ENCODE results near the gene PATL2.

DNA sequence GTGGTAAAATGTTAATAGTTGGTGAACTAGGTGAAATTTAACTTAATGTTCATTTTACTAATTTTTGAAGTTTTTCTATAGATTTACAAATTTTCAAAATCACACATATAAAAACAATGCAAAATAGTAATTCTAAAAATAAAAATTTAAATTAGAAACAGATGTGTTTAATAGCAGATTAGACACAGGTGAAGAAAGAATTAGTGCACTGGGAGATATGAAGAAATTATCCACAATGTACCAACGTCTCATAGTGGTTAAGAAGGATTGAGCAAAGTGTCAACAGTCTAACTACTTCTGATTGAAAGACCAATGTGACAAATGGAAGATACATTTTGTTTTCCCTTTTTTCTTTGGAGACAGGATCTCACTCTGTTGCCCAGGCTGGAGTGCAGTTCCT, 74.1 kb downstream of the PATL2 start:
- TF ChIP-seq, protein P1, sequence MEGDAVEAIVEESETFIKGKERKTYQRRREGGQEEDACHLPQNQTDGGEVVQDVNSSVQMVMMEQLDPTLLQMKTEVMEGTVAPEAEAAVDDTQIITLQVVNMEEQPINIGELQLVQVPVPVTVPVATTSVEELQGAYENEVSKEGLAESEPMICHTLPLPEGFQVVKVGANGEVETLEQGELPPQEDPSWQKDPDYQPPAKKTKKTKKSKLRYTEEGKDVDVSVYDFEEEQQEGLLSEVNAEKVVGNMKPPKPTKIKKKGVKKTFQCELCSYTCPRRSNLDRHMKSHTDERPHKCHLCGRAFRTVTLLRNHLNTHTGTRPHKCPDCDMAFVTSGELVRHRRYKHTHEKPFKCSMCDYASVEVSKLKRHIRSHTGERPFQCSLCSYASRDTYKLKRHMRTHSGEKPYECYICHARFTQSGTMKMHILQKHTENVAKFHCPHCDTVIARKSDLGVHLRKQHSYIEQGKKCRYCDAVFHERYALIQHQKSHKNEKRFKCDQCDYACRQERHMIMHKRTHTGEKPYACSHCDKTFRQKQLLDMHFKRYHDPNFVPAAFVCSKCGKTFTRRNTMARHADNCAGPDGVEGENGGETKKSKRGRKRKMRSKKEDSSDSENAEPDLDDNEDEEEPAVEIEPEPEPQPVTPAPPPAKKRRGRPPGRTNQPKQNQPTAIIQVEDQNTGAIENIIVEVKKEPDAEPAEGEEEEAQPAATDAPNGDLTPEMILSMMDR (IDR thresholded peaks at IDR 0.05; ENCODE audit: insufficient read depth, low read length) = no peak
- TF ChIP-seq POLR2AphosphoS5 (IDR thresholded peaks at IDR 0.05; ENCODE audit: low read depth) (no peak), GABPA (IDR thresholded peaks at IDR 0.05; ENCODE audit: low read depth) (no peak)
- TF ChIP-seq, protein P2, sequence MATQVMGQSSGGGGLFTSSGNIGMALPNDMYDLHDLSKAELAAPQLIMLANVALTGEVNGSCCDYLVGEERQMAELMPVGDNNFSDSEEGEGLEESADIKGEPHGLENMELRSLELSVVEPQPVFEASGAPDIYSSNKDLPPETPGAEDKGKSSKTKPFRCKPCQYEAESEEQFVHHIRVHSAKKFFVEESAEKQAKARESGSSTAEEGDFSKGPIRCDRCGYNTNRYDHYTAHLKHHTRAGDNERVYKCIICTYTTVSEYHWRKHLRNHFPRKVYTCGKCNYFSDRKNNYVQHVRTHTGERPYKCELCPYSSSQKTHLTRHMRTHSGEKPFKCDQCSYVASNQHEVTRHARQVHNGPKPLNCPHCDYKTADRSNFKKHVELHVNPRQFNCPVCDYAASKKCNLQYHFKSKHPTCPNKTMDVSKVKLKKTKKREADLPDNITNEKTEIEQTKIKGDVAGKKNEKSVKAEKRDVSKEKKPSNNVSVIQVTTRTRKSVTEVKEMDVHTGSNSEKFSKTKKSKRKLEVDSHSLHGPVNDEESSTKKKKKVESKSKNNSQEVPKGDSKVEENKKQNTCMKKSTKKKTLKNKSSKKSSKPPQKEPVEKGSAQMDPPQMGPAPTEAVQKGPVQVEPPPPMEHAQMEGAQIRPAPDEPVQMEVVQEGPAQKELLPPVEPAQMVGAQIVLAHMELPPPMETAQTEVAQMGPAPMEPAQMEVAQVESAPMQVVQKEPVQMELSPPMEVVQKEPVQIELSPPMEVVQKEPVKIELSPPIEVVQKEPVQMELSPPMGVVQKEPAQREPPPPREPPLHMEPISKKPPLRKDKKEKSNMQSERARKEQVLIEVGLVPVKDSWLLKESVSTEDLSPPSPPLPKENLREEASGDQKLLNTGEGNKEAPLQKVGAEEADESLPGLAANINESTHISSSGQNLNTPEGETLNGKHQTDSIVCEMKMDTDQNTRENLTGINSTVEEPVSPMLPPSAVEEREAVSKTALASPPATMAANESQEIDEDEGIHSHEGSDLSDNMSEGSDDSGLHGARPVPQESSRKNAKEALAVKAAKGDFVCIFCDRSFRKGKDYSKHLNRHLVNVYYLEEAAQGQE (IDR thresholded peaks at IDR 0.05; ENCODE audit: insufficient replicate concordance, low read depth) = no peak
